ENCODE results near the gene CNDP1.

GRCh38 chr18:74547860-74548259, 13.6 kb downstream of the CNDP1 start:
- TF ChIP-seq POLR2A (IDR thresholded peaks at IDR 0.05) (no peak), CTCF (IDR thresholded peaks at IDR 0.05) (no peak)
